HG02642 (cell line): Measurements from ENCODE around the gene ZNF628.

Experiments
- ATAC-seq: cut with Tn5 transposase; IDR thresholded peaks from one replicate; pipeline ENCODE4 v1.9.1; 2021; ENCODE audit warnings: mild to moderate bottlenecking; ENCODE audit not compliant: unreplicated experiment, poor library complexity

The ZNF628 gene

DNA sequence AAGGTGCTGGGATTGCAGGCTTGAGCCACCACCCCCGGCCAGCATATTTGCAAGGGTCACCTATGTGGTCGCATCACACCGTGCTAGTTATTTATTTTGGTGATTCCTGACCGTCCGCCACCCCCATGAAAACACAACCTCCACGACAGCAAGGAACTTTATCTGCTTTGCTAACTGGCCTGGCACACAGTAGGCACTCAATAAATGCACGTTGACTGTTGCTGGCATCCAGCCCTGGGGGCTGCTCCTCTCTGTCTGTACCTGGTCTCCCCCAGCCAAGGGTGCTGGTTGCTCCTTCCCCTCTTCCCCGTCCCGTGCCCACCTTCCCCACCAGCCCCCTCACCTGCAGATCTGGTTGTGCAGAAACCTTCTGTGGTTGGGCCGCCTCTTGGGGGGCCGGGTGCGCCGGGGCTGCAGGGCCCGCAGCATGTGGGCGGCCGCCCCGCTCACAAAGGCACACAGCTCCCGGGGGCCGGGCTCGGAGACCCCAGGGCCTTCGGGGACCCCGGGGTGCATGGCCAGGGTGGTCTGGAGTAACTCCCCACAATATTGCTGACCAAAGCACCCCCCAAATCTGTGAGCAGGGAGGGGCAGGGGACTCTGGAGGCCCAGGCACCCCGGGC is 12.3 kb upstream of the ZNF628 start:
- no peak for ATAC-seq

DNA sequence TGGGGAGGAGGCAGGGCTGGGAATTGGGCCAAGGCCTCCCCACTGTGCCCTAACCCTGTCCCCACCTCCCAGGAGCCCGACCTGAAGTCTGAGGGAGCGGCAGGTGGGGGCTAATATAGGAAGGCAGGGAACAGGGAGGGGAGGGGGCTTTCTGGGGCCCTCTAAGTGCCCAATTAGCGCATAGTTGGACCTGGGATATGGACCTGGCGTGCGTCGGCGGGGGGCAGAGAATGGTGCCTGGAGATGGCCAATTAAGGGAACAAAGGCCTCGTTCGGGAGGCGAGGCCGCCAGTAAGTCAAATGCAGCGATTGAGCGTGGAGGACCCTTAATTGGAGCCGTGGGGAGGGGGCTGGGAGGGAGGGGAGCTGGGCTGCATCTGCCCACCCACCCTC is 11.8 kb upstream of the ZNF628 start, which contains the start of gene C19orf85:
Gene C19orf85 (minus strand): TSS at position 90 of the 393 bp plus-strand sequence. CDS start 197 bp downstream, outside the sequence.
- ATAC-seq, result no peak

DNA sequence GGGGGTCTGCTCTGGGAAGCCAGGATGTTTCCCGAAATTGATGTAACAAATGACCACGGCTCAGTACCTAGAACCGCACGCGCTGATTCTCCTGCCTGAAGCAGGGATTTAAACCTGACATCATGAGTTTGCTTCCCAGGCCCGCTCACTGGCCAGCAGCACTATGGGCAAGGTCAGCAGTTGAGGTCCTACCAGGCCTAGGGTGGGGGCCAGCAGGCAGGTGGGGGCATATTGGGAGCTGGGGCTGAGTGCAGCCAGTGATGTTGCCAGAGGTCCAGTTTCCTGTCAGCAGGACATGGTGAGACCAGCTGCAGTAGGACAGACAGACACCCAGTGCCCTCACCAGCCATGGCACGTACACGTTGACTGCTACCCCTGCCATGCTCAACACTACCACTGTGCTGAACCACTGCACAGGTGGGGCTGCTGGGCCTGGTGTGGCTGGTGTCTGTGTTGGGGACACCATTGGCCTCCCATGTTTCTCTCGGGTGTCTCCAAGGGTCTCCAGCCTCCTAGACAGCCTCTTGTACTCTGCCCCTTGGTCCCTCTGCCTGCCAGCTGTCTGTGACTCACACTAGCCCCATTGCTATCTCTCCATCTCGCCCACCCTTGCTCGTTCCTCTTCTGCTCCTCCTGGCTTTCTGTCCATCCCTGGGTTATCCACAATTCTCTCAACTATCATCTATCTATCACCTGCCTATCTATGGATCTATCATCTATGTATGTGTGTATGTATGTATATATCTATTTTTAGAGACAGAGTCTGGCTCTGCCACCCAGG is 10.8 kb upstream of the ZNF628 start:
- ATAC-seq, result no peak

DNA sequence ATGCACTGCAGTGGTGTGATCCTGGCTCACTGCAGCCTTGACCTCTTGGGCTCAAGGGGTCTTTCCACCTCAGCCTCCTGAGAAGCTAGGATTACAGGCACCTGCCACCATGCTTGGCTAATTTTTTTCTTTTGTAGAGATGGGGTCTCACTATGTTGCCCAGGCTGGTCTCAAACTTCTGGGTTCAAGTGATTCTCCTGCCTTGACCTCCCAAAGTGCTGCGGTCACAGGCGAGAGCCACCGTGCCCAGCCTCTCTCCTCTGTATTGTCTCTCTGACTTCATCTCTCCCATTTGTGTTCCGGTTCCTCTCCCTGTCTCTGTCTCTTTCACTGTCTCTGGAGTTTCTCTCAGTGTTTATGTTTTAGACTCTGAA is 10.2 kb upstream of the ZNF628 start:
- no peak for ATAC-seq

DNA sequence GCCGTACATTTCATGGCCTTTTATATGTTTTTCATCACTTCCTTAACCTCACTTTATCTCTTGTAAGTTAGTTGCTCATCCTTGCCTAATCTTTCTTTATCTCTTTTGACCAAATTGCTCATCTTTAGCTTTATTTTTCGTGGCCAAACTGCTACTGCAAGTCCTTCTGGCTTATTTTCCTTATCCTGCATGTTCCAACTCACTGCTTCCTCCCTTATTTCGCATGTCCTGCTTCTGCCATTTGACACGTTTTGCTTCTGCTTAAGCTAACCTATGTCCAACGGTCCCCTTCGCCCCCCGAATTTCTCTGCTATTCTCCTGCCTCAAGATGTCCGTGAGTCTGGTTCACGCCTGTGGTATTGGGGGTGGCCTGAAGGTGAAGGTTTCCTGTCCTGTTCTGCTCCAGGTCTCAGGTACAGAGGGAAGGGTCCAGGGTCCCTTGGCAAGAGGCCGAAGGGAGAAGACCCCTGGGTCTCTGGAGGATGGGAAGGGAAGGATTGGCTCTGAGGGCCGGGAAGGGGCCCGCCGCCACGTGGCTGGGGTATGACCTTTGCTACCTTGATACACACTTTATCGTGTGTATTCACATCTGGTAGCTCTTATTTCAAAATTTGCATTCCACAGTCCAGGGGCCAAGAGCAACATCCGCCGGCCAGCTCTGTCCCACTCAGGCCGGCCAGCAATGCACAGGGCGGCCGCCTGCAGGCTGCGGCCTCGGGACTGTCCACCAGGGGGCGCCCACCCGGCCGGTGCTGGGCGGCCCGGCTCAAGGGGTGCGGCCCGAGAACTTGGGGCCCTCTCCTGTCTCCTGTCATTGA is 9.0 kb upstream of the ZNF628 start:
- ATAC-seq, result peak; percentile 72

DNA sequence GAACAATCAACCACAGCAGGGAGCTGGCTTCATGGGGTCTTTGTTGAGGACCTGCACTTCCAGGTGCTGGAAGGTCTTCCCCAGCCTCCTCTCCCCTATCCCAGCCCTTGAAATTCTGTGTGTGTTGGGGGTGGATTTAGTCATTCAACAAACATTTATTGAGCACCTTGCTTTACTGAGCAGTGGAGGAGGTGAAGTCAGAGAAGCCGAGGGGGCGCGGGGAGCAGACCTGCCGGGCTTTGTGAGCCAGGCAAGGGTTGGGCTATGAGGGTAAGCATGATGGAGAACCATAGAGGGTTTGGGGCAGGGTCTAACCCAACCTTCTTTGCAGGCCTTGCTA is 8.4 kb upstream of the ZNF628 start:
- ATAC-seq, result no peak

DNA sequence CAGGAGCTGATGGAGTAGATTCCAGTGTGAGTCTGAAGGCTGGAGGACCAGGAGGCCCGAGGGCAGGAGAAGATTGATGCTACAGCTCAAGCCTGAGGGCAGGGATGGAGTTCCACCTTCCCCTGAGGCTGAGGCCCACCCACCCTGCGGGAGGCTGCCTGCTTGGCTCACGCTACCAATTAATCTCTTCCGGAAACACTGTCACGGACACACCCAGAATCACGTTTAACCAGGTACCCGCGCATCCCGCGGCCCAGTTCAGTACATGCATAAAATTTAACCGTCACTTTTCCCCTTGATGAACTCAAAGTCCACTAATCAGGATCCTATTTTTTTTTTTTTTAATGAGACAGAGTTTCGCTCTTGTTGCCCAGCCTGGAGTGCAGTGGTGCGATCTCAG is 5.2 kb upstream of the ZNF628 start:
- ATAC-seq, result no peak

DNA sequence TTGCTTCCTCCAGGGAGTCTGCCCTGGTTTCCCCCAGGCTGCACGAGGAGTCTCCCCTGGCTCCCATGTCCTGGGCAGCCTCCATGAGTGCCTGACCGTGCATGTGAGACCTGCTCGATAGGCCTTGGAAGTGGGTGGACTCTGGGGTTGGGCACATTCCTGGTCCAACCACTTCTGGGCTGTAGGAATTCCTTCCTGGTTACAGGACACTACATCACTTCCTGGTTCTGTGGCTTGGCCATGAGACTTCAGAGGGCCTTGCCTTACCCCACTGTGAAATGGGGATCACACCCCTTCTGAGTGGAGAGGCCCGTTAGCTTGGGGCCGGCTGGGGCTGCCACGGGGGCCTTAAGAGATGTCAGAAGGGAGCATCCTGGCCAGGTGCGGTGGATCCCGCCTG is 4.0 kb upstream of the ZNF628 start:
- ATAC-seq, result no peak

DNA sequence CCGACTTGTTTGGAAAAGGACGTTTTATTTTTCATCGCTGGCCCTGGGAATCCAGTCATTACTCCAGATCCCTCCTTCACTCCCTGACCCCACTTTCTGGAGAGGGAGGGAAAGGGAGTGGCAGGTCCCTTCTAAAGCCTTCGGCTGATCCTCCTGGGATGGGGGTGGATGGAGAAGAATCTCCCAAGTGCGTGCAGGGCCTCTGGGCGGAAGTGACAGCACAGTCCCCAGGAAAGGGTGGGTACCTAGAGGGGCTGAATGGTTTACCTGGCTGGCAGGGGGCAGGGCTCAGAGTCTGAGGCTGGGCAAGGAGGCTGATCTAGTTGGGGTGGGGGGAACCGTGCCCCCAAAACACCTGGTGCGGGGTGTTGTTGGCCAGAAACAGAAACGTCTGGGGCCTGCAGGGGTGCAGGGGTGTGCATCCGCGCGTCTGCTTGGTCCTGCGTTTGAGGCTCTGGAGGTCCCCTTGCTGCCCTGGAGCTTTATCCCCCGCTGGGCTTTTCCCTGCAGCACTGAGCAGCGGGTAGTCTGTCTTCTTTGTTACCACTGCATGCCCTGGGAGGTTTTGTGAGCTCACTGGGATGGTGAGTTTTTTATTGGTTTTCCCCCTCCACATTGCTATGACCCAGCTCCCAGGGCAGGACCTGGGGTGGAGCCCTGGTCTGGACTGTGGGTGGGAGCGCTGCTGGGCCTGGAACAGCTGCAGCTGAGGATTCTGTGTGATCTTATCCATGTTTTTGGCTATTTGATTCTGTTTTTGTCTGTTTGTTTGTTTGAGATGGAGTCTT is 3.0 kb upstream of the ZNF628 start:
- ATAC-seq, result no peak

DNA sequence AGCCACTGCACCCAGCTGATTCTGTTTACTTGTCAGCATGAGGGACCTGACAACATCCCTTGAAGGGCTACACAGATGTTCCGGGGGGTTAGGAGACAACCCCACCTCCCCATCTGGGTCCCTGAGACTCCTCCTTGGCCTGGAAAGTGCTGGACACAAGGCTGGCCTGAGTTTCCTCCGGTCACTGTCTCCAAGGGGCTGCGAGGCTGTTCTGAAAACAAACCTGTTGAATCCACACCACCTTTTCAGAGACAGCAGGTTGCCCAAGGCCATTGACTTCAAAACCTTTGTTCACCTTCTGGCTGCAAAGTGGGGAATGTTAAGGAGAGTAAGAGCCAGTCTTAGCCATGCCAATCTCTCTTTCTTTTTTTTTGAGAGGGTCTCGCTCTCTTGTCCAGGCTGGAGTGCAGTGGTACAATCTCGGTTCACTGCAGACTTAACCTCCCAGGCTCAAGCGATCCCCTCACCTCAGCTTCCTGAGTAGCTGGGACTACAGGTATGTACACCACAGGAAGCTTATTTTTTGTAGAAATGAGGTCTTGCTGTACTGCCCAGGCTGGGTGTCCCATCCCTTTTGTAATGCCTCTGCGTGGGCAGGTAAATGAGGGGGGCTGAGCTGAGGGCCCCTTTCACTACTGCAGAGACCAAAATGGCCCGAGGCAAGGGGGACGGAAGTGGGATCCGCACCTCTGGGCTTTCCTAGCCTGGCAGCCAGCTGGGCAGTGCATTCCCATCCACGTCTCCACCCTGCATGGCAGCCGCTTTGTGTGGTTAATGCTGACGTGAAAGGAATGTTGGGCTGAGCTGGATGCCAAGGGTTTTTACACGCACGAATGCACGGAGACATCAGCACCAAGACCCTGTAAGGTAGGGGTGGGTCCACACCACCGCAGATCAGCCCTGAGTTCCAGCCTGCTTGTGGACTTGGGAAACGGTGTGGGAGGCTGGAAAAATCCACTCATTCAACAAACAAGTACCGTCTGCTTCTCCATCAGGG is 1.9 kb upstream of the ZNF628 start:
- no peak for ATAC-seq

DNA sequence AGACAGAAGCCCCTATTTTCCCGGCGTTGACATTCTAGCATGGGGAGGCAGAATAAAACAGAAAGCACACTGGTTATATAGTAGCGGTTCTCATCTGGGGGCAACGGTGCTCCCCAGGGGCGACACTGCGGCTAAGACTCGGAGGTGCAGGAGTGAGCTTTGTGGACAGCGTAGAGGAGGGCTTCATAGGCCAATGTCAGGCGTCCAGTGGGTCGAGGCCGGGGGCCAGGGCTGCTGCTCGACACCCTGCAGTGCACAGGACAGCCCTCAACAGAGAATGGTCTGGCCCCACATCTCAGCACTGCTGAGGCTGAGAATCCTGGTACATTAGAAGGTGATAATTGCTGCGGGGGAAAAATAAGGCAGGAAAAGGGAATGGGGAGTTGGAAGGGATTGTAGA is 1.5 kb downstream of the ZNF628 start:
- no peak for ATAC-seq

DNA sequence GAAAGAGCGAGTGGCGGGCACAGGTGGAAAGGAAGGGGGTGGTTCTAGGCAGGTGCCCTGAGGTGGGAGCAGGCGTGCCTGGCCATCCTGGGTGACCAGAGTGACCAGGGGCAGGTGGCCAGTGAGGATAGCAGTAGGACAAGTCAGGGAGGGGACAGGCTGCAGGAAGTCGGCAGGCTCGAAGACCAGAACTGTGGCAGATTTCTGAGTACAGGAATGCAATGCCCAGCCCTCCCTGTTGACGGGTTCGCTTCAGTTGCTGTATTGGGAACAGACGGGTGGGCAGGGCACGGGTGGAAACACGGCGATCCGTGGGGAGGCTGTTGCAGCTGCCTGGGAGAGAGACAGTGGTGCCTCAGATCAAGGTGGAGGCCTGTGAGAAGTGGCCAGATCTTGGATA is 1.9 kb downstream of the ZNF628 start:
- ATAC-seq, result no peak

DNA sequence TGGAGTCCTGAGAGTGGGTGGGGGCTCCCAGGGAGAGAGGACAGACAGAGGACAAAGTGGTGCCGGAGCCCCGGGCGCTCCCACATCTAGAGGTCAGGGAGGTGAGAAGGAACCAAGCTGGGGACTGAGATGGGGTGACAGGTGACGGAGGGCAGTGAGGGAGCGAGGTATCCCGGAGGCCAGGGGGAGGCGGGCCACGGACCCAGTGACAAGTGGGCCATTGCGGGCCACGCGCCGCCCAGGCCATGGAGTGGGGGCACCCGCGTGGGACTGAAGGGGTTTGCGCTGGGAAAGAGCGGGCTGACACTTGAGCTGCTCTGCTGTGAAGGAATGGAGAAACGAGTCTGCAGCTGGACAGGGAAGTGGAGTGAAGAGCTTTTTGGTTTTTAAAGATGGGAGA is 2.6 kb downstream of the ZNF628 start:
- no peak for ATAC-seq

DNA sequence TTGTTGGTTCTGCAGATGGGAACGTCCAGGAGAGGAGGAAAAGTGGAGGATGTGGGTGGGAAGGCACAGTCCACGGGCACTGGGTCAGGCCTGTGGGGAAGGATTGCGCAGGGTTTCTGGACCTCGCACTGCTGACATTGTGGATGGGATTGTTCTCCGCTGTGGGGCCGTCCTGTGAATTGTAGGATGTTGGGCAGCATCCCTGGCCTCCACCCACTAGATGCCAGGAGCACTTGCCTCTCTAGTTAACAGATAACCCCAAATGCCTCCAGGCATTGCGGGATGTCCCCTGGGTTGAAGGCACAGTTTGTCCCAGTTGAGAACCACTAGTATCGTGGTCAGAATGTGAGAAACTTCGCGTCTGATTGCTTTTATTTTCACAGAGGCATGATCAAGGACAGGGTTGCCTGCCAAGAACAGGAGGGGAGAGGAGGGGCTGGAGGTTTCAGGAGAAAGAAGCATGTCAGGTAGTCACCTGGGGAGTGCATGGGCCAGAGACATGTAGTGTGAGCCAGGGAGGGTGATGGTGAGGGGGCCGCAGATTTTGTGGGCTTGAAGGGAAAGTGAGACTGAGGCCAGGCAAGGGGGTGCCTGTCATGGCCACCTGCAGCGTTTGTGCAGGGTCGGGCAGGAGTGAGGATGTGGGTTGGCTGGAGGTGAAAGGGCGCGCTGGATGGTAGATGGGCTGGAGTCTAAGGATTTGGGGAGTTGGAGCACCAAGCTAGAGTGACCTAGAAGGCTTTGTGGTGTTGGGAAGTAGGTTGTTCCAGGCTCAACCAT is 3.2 kb downstream of the ZNF628 start:
- ATAC-seq, result no peak

DNA sequence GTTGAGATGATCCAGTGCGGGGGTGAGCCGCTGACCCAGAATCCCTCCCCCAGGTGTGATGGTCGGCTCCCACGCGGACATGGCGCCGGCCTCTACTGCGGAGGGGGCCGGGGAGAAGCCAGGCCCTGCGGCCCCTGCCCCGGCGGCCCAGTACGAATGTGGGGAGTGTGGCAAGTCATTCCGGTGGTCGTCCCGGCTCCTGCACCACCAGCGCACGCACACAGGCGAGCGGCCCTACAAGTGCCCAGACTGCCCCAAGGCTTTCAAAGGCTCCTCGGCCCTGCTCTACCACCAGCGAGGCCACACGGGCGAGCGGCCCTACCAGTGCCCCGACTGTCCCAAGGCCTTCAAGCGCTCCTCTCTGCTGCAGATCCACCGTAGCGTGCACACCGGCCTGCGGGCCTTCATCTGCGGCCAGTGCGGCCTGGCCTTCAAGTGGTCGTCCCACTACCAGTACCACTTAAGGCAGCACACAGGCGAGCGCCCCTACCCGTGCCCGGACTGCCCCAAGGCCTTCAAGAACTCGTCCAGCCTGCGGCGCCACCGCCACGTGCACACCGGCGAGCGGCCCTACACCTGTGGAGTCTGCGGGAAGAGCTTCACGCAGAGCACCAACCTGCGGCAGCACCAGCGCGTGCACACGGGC is 4.9 kb downstream of the ZNF628 start:
- no peak for ATAC-seq

DNA sequence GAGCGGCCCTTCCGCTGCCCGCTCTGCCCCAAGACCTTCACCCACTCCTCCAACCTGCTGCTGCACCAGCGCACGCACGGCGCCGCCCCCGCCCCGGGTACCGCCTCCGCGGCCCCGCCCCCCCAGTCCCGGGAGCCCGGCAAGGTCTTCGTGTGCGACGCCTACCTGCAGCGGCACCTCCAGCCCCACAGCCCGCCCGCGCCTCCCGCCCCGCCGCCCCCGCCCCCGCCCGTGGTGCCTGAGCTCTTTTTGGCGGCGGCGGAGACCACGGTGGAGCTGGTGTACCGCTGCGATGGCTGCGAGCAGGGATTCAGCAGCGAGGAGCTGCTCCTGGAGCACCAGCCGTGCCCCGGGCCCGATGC is 5.4 kb downstream of the ZNF628 start:
- ATAC-seq, result no peak

DNA sequence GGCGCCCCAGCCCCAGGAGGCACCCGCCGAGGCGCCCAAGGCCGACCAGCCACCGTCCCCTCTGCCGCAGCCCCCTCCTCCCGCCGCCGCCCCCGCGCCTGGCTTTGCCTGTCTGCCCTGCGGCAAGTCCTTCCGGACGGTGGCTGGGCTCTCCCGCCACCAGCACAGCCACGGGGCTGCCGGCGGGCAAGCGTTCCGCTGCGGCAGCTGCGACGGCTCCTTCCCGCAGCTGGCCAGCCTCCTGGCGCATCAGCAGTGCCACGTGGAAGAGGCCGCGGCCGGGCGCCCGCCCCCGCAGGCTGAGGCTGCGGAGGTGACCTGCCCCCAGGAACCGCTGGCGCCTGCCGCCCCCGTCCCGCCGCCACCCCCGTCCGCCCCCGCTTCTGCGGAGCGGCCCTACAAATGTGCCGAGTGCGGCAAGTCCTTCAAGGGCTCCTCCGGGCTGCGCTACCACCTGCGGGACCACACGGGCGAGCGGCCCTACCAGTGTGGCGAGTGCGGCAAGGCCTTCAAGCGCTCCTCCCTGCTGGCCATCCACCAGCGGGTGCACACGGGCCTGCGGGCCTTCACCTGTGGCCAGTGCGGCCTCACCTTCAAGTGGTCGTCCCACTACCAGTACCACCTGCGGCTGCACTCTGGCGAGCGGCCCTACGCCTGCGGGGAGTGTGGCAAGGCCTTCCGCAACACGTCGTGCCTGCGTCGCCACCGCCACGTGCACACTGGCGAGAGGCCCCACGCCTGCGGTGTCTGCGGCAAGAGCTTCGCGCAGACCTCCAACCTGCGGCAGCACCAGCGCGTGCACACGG is 5.9 kb downstream of the ZNF628 start:
- no peak for ATAC-seq
